Renal cortex interstitium (tissue), 11 donors: ENCODE measurements around the gene MAML3. TPM values are rescaled to one million over a fixed set of nuclear protein-coding genes. Genes with fewer than 3 reads are reported as not detected.

Source experiments
- DNase-seq, 11 donors: peaks; one replicate each; pipeline ENCODE4 v3.0.0-alpha.2; 2013; ENCODE audit warnings: low read depth in 9 of 11, low spot score in 4 of 11; ENCODE audit errors: extremely low read depth in 1 of 11
- polyA plus RNA-seq, 3 donors: library from polyadenylated mRNA; unstranded; fragments of 120-200 nt; gene quantifications; one replicate each; pipeline ENCODE4 v1.2.1, GENCODE V29; 2013; ENCODE audit not compliant: insufficient read length in 3 of 3

MAML3 gene
- polyA plus RNA-seq, 3 donors, result 16.2 to 18.5 (median 17.8) TPM

GRCh38 chr4:139933104-139933503 is 220.9 kb downstream of the MAML3 start:
- DNase-seq, result no peak

- no peak for DNase-seq
Measured at GRCh38 chr4:139924782-139925181, 229.2 kb downstream of the MAML3 start.

- DNase-seq, result no peak
Measured at GRCh38 chr4:139922406-139923024, 231.5 kb downstream of the MAML3 start.

GRCh38 chr4:139921429-139922184 is 232.4 kb downstream of the MAML3 start:
- no peak for DNase-seq

GRCh38 chr4:139920486-139921002 is 233.4 kb downstream of the MAML3 start:
- no peak for DNase-seq

- DNase-seq, result no peak
Measured at GRCh38 chr4:139919521-139919920, 234.5 kb downstream of the MAML3 start.

- no peak for DNase-seq
Measured at GRCh38 chr4:139919004-139919403, 235.0 kb downstream of the MAML3 start.

GRCh38 chr4:139918591-139918990 is 235.4 kb downstream of the MAML3 start:
- DNase-seq, result no peak

- no peak for DNase-seq
Measured at GRCh38 chr4:139917896-139918295, 236.1 kb downstream of the MAML3 start.

GRCh38 chr4:139916041-139916440 is 237.9 kb downstream of the MAML3 start:
- DNase-seq, result no peak

- DNase-seq, result no peak
Measured at GRCh38 chr4:139915037-139915436, 238.9 kb downstream of the MAML3 start.

- DNase-seq, result no peak
Measured at GRCh38 chr4:139913995-139914598, 239.9 kb downstream of the MAML3 start.

GRCh38 chr4:139913398-139913990 is 240.5 kb downstream of the MAML3 start:
- DNase-seq, result no peak

- DNase-seq, result no peak
Measured at GRCh38 chr4:139912445-139912844, 241.5 kb downstream of the MAML3 start.

GRCh38 chr4:139910106-139910505 is 243.9 kb downstream of the MAML3 start:
- no peak for DNase-seq

GRCh38 chr4:139908636-139909437 is 245.1 kb downstream of the MAML3 start:
- DNase-seq, result no peak

GRCh38 chr4:139907001-139907809 is 246.8 kb downstream of the MAML3 start:
- no peak for DNase-seq

- no peak for DNase-seq
Measured at GRCh38 chr4:139905489-139905888, 248.5 kb downstream of the MAML3 start.
